ENCODE results near the gene ARFGEF3.

GRCh38 chr6:138323821-138324220, 162.1 kb downstream of the ARFGEF3 start:
- no peak for TF ChIP-seq RFX5 (IDR thresholded peaks at IDR 0.05; ENCODE audit: low read length)
- no peak for TF ChIP-seq ZBTB33 (IDR thresholded peaks at IDR 0.05; ENCODE audit: borderline replicate concordance, low read depth)
- TF ChIP-seq GATA2 (CRISPR knock-in tag; IDR thresholded peaks at IDR 0.05): no peak
- TF ChIP-seq, protein P1, sequence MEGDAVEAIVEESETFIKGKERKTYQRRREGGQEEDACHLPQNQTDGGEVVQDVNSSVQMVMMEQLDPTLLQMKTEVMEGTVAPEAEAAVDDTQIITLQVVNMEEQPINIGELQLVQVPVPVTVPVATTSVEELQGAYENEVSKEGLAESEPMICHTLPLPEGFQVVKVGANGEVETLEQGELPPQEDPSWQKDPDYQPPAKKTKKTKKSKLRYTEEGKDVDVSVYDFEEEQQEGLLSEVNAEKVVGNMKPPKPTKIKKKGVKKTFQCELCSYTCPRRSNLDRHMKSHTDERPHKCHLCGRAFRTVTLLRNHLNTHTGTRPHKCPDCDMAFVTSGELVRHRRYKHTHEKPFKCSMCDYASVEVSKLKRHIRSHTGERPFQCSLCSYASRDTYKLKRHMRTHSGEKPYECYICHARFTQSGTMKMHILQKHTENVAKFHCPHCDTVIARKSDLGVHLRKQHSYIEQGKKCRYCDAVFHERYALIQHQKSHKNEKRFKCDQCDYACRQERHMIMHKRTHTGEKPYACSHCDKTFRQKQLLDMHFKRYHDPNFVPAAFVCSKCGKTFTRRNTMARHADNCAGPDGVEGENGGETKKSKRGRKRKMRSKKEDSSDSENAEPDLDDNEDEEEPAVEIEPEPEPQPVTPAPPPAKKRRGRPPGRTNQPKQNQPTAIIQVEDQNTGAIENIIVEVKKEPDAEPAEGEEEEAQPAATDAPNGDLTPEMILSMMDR (IDR thresholded peaks at IDR 0.05): no peak
- TF ChIP-seq EP300 (IDR thresholded peaks at IDR 0.05; ENCODE audit: borderline replicate concordance in 1 of 2, low read depth in 1 of 2, low read length in 1 of 2): no peak
- TF ChIP-seq FOSL2 (IDR thresholded peaks at IDR 0.05; ENCODE audit: borderline replicate concordance, low read depth): no peak
- TF ChIP-seq EZH2phosphoT487 (IDR thresholded peaks at IDR 0.05; ENCODE audit: borderline replicate concordance, low read depth): no peak
- no peak for TF ChIP-seq REST (IDR thresholded peaks at IDR 0.05; ENCODE audit: low read depth, low read length)
- TF ChIP-seq GABPA (IDR thresholded peaks at IDR 0.05; ENCODE audit: low read depth): no peak
